ENCODE results near the gene NCAPG2. TPM values are rescaled to one million over a fixed set of nuclear protein-coding genes. Genes with fewer than 3 reads are reported as not detected.

Gene NCAPG2
- total RNA-seq, 2 experiments from 2014 or later = 61.8 to 111 TPM

- intact Hi-C loops (cut with micrococcal nuclease; ENCODE audit: unreplicated experiment) = no loop called here
- no TSS peak for BruUV-seq (replicated peaks)
- no peaks in the 10 kb centered on the region for H3K9me2 ChIP-seq (ENCODE audit: insufficient read depth, low read length)
- TF ChIP-seq EZH2phosphoT487 (IDR thresholded peaks at IDR 0.05; ENCODE audit: borderline replicate concordance, low read depth, low read length) = no peak
- no peak for TF ChIP-seq CTCF (conservative IDR thresholded peaks at IDR 0.05; ENCODE audit: low read length)
- H3K4me1 ChIP-seq (ENCODE audit: insufficient read depth, low read length, poor library complexity, severe bottlenecking) = no peaks in the 10 kb centered on the region
- no peak overlapping the region for H3K4me3 ChIP-seq (ENCODE audit: low read depth, low read length, poor library complexity, severe bottlenecking)
- ChIA-PET CTCF (ENCODE audit: unreplicated experiment) (interaction anchor here (0.9 kb wide), 1 partner anchor 8 kb away, joined by 4 read pairs; no protein-coding TSS in a partner anchor), POLR2A (no interaction called here)
- H3K9me3 ChIP-seq (ENCODE audit: low read length) = no peaks in the 10 kb centered on the region
- H3K4me2 ChIP-seq (ENCODE audit: low read length) = no peak overlapping the region
- DNase-seq (ENCODE audit: low spot score) = no peak
- peaks cover 96% of the 10 kb centered on the region for H3K36me3 ChIP-seq (ENCODE audit: insufficient read depth, low read length)
- H3K27ac ChIP-seq (ENCODE audit: low read depth, low read length, poor library complexity, severe bottlenecking) = no peak overlapping the region
- H3K79me2 ChIP-seq (ENCODE audit: insufficient read depth, low read depth, low read length) = no peaks in the 10 kb centered on the region; the same call in 1 of the 2 replicates
- H4K20me1 ChIP-seq (ENCODE audit: insufficient read depth, low read length) = 0 out of 2 replicates have a peak, but pooled peaks cover 3% of the 10 kb centered on the region
- H2AFZ ChIP-seq (ENCODE audit: low read length) = no peak overlapping the region
These were observed 62.5 kb downstream of the NCAPG2 start for GRCh38 chr7:158642149-158642548.

GRCh38 chr7:158638001-158638400 lies 66.6 kb downstream of the NCAPG2 start:
- H3K9me3 ChIP-seq (ENCODE audit: low read length) = no peaks in the 10 kb centered on the region
- H3K79me2 ChIP-seq (ENCODE audit: insufficient read depth, low read depth, low read length) = no peaks in the 10 kb centered on the region
- no peaks in the 10 kb centered on the region for H4K20me1 ChIP-seq (ENCODE audit: insufficient read depth, low read length)
- H3K9me2 ChIP-seq (ENCODE audit: insufficient read depth, low read length) = no peaks in the 10 kb centered on the region
- TF ChIP-seq CTCF (conservative IDR thresholded peaks at IDR 0.05; ENCODE audit: low read length) = no peak
- no peak for TF ChIP-seq EZH2phosphoT487 (IDR thresholded peaks at IDR 0.05; ENCODE audit: borderline replicate concordance, low read depth, low read length)
- no peak overlapping the region for H2AFZ ChIP-seq (ENCODE audit: low read length)
- ChIA-PET CTCF (ENCODE audit: unreplicated experiment) (no interaction called here), POLR2A (no interaction called here)
- no peak overlapping the region for H3K4me2 ChIP-seq (ENCODE audit: low read length)
- H3K4me1 ChIP-seq (ENCODE audit: insufficient read depth, low read length, poor library complexity, severe bottlenecking) = peaks cover 22% of the 10 kb centered on the region
- no peak overlapping the region for H3K27ac ChIP-seq (ENCODE audit: low read depth, low read length, poor library complexity, severe bottlenecking)
- peaks cover 65% of the 10 kb centered on the region for H3K36me3 ChIP-seq (ENCODE audit: insufficient read depth, low read length)
- H3K4me3 ChIP-seq (ENCODE audit: low read depth, low read length, poor library complexity, severe bottlenecking) = no peak overlapping the region
- intact Hi-C loops (cut with micrococcal nuclease; ENCODE audit: unreplicated experiment) = no loop called here
- DNase-seq (ENCODE audit: low spot score) = no peak
- no TSS peak for BruUV-seq (replicated peaks)

- Histone ChIP-seq H4K20me1 (ENCODE audit: insufficient read depth, low read length) (no peaks in the 10 kb centered on the region), H3K4me2 (ENCODE audit: low read length) (peak overlapping the region; percentile 73), H3K4me1 (ENCODE audit: insufficient read depth, low read length, poor library complexity, severe bottlenecking) (peaks cover 31% of the 10 kb centered on the region), H3K9me3 (ENCODE audit: low read length) (no peaks in the 10 kb centered on the region), H2AFZ (ENCODE audit: low read length) (no peak overlapping the region), H3K79me2 (ENCODE audit: insufficient read depth, low read depth, low read length) (no peaks in the 10 kb centered on the region), H3K9me2 (ENCODE audit: insufficient read depth, low read length) (no peaks in the 10 kb centered on the region), H3K4me3 (ENCODE audit: low read depth, low read length, poor library complexity, severe bottlenecking) (peak overlapping the region; percentile 41), H3K27ac (ENCODE audit: low read depth, low read length, poor library complexity, severe bottlenecking) (peak overlapping the region; percentile 72), H3K36me3 (ENCODE audit: insufficient read depth, low read length) (peaks cover 66% of the 10 kb centered on the region)
- ChIA-PET POLR2A (interaction anchor here (0.6 to 2.1 kb wide), 4 partner anchors 10 to 76 kb away, joined by 3 to 14 read pairs (median 4); no protein-coding TSS in a partner anchor), CTCF (ENCODE audit: unreplicated experiment) (interaction anchor here (0.6 to 1.2 kb wide), 2 partner anchors 9 to 1740 kb away, joined by 3 to 4 read pairs; no protein-coding TSS in a partner anchor)
- BruUV-seq (replicated peaks) = no TSS peak
- TF ChIP-seq CTCF (conservative IDR thresholded peaks at IDR 0.05; ENCODE audit: low read length) (no peak), EZH2phosphoT487 (IDR thresholded peaks at IDR 0.05; ENCODE audit: borderline replicate concordance, low read depth, low read length) (no peak)
- DNase-seq (ENCODE audit: low spot score) = peak; percentile 69
- intact Hi-C loops (cut with micrococcal nuclease; ENCODE audit: unreplicated experiment) = no loop called here
These were observed 71.3 kb downstream of the NCAPG2 start for GRCh38 chr7:158633055-158633956.
